Fibroblast of pulmonary artery (primary cell): ENCODE measurements around the gene KRTAP1-5.

Experiments
- DNase-seq: peaks from one replicate; pipeline ENCODE4 v3.0.0-alpha.2; 2010; ENCODE audit warnings: low read depth
- H3K4me3 ChIP-seq: replicated peaks from 2 replicates; pipeline ENCODE4 v1.5.1; 2011; ENCODE audit warnings: low read depth, mild to moderate bottlenecking, control low read depth, low read length, moderate library complexity
- CTCF ChIP-seq: IDR thresholded peaks from 2 replicates; pipeline ENCODE4 v1.5.1; 2011; ENCODE audit warnings: mild to moderate bottlenecking, control low read depth, low read length, inconsistent platforms; ENCODE audit errors: missing control alignments

KRTAP1-5 gene

GRCh38 chr17:41019415-41019814, 7.6 kb downstream of the KRTAP1-5 start:
- no peak for TF ChIP-seq CTCF
- no peak for DNase-seq
- H3K4me3 ChIP-seq = no peak overlapping the region

- TF ChIP-seq CTCF = no peak
- no peak for DNase-seq
- no peak overlapping the region for H3K4me3 ChIP-seq
Measured at GRCh38 chr17:41018541-41018940, 8.5 kb downstream of the KRTAP1-5 start.

GRCh38 chr17:41016578-41017215, 10.3 kb downstream of the KRTAP1-5 start:
- no peak for DNase-seq
- no peak for TF ChIP-seq CTCF
- H3K4me3 ChIP-seq = no peak overlapping the region

- no peak for TF ChIP-seq CTCF
- no peak overlapping the region for H3K4me3 ChIP-seq
- DNase-seq = no peak
Measured at GRCh38 chr17:41015454-41015853, 11.6 kb downstream of the KRTAP1-5 start.

GRCh38 chr17:41013606-41014005, 13.4 kb downstream of the KRTAP1-5 start:
- no peak for DNase-seq
- TF ChIP-seq CTCF = no peak

GRCh38 chr17:41013181-41013580, 13.8 kb downstream of the KRTAP1-5 start:
- no peak overlapping the region for H3K4me3 ChIP-seq
- no peak for TF ChIP-seq CTCF
- no peak for DNase-seq

More at GRCh38 chr17:41013606-41014005, 13.4 kb downstream of the KRTAP1-5 start:
- no peak overlapping the region for H3K4me3 ChIP-seq
